Astrocyte (in vitro differentiated cells and primary cell): ENCODE results near the gene SERPINB3. TPM values are rescaled to one million over a fixed set of nuclear protein-coding genes. Genes with fewer than 3 reads are reported as not detected.
A peak's percentile ranks its signal among the peaks of the same experiment; 100 is the strongest.

Experiments
- DNase-seq: peaks from one replicate; pipeline ENCODE4 v3.0.0-alpha.2; 2010; ENCODE audit warnings: low read depth
- FAIRE-seq: peaks from 2 replicates; lab custom pipeline; 2011; peaks lifted over from hg19 to GRCh38; lab: Jason Lieb, UNC
- H2AFZ ChIP-seq: 2 replicates; pipeline ENCODE4 v1.6.0; 2012; ENCODE audit warnings: low read depth, low read length, inconsistent platforms
- H3K27ac ChIP-seq: 2 replicates; pipeline ENCODE4 v1.5.1; 2011; ENCODE audit warnings: low read depth, low read length, inconsistent platforms
- H3K27me3 ChIP-seq: 2 replicates; pipeline ENCODE4 v1.6.0; 2011; ENCODE audit warnings: low read length, inconsistent platforms; ENCODE audit not compliant: insufficient read depth
- H3K36me3 ChIP-seq: 2 replicates; pipeline ENCODE4 v1.5.1; 2011; ENCODE audit warnings: low read length, inconsistent platforms; ENCODE audit not compliant: insufficient read depth
- H3K4me1 ChIP-seq: 2 replicates; pipeline ENCODE4 v1.5.1; 2011; ENCODE audit warnings: low read length, inconsistent platforms; ENCODE audit not compliant: insufficient read depth
- H3K4me2 ChIP-seq: 2 replicates; pipeline ENCODE4 v1.6.0; 2012; ENCODE audit warnings: low read length, inconsistent platforms
- H3K4me3 ChIP-seq: 2 replicates; pipeline ENCODE4 v1.5.1; 2011; ENCODE audit warnings: low read depth, mild to moderate bottlenecking, low read length, inconsistent platforms; ENCODE audit not compliant: insufficient read depth
- H3K79me2 ChIP-seq: 2 replicates; pipeline ENCODE4 v1.6.0; 2012; ENCODE audit warnings: mild to moderate bottlenecking, low read length, inconsistent platforms; ENCODE audit not compliant: insufficient read depth
- H3K9ac ChIP-seq: 2 replicates; pipeline ENCODE4 v1.6.0; 2012; ENCODE audit warnings: mild to moderate bottlenecking, low read length, inconsistent platforms
- H3K9me3 ChIP-seq: 2 replicates; pipeline ENCODE4 v1.5.1; 2012; ENCODE audit warnings: low read depth, mild to moderate bottlenecking, low read length, inconsistent platforms; ENCODE audit not compliant: insufficient read depth
- H4K20me1 ChIP-seq: 2 replicates; pipeline ENCODE4 v1.6.0; 2012; ENCODE audit warnings: low read length, inconsistent platforms; ENCODE audit not compliant: insufficient read depth
- H3K27ac Mint-ChIP-seq: one replicate; pipeline ENCODE4 v1.8.0; 2021; ENCODE audit warnings: mild to moderate bottlenecking, mixed read lengths; ENCODE audit not compliant: unreplicated experiment
- H3K27me3 Mint-ChIP-seq: one replicate; pipeline ENCODE4 v1.8.0; 2021; ENCODE audit warnings: low read depth, mixed read lengths; ENCODE audit not compliant: unreplicated experiment
- H3K36me3 Mint-ChIP-seq: one replicate; pipeline ENCODE4 v1.8.0; 2021; ENCODE audit warnings: low read depth, mixed read lengths; ENCODE audit not compliant: unreplicated experiment
- H3K4me1 Mint-ChIP-seq: one replicate; pipeline ENCODE4 v1.8.0; 2021; ENCODE audit warnings: low read depth, mixed read lengths; ENCODE audit not compliant: unreplicated experiment
- H3K4me3 Mint-ChIP-seq: one replicate; pipeline ENCODE4 v1.8.0; 2021; ENCODE audit warnings: mild to moderate bottlenecking, moderate library complexity, mixed read lengths; ENCODE audit not compliant: unreplicated experiment
- H3K9me3 Mint-ChIP-seq: one replicate; pipeline ENCODE4 v1.8.0; 2021; ENCODE audit warnings: mild to moderate bottlenecking, mixed read lengths; ENCODE audit not compliant: unreplicated experiment
- CTCF ChIP-seq: IDR thresholded peaks from 2 replicates; pipeline ENCODE4 v1.5.1; 2011; ENCODE audit warnings: low read depth, mild to moderate bottlenecking, inconsistent platforms, low read length, moderate library complexity; ENCODE audit not compliant: insufficient read depth
- EZH2 ChIP-seq: IDR thresholded peaks from 2 replicates; pipeline ENCODE4 v1.6.1; 2012; ENCODE audit warnings: mild to moderate bottlenecking, low read length, inconsistent platforms; ENCODE audit not compliant: insufficient read depth
- total RNA-seq: library from RNA; stranded (reverse); gene quantifications from 2 replicates; pipeline ENCODE4 v1.2.1, GENCODE V29; 2021

Gene SERPINB3
- total RNA-seq, 1 donor from 2014 or later, result not detected

- no peaks in the 10 kb centered on the region for H3K36me3 Mint-ChIP-seq
- no peak overlapping the region for H2AFZ ChIP-seq
- H3K4me3 ChIP-seq, result no peak overlapping the region
- H4K20me1 ChIP-seq, result no peaks in the 10 kb centered on the region
- H3K27ac Mint-ChIP-seq, result no peak overlapping the region
- H3K27me3 ChIP-seq, result no peaks in the 10 kb centered on the region
- no peak overlapping the region for H3K9ac ChIP-seq
- no peak for TF ChIP-seq CTCF
- TF ChIP-seq EZH2, result no peak
- peaks cover 2% of the 10 kb centered on the region for H3K9me3 Mint-ChIP-seq
- DNase-seq (no peak), FAIRE-seq (no peak)
- H3K4me3 Mint-ChIP-seq, result no peak overlapping the region
- H3K36me3 ChIP-seq, result no peaks in the 10 kb centered on the region
- no peaks in the 10 kb centered on the region for H3K79me2 ChIP-seq
- no peaks in the 10 kb centered on the region for H3K4me1 Mint-ChIP-seq
- H3K27me3 Mint-ChIP-seq, result no peaks in the 10 kb centered on the region
- no peak overlapping the region for H3K4me2 ChIP-seq
- H3K4me1 ChIP-seq, result no peaks in the 10 kb centered on the region
- H3K9me3 ChIP-seq, result no peaks in the 10 kb centered on the region
- H3K27ac ChIP-seq, result no peak overlapping the region
These were observed 43.8 kb downstream of the SERPINB3 start for GRCh38 chr18:63617915-63618234.

DNA sequence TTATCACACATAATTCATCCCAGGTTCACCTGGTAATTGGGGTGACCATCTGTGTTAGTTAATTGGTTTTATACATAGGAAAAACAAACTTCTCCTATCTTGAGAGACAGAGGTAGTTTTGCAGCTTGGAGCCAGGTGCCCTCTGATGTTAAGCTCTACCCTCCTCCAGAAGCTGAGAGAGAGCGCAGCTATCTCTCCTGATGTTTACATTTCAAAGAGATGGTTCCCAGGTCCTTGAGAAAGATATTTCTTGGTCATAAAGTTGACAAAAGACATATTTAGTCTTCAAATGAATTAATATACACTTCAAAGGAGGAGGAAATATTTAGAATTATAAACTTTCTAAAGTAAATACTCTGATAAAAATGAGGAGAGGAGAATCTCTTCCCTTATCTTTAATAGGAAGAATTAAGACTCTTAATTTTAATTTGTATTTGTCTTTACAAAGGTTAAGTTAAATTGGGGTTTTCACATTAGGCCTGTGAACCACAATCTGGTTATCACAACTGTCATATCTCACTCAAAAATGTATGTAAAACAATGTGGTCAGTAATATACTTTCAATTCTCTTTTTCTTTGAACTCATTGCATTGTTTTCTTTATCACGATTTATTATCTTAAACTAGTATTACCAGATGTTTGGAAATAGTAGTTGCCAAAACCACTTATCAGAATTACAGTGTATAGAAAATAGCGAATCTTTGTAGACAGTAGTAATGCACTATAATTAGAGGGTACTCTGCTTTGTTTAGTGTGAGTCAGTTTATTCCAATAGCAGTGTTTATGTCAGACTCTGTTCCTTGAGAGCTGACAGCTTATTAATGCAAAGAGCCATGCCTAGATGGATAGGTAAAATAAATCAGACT lies 44.4 kb downstream of the SERPINB3 start:
- H4K20me1 ChIP-seq, result no peaks in the 10 kb centered on the region
- Mint-ChIP-seq H3K27ac (no peak overlapping the region), H3K9me3 (peaks cover 2% of the 10 kb centered on the region), H3K36me3 (no peaks in the 10 kb centered on the region), H3K27me3 (no peaks in the 10 kb centered on the region), H3K4me1 (no peaks in the 10 kb centered on the region), H3K4me3 (no peak overlapping the region)
- FAIRE-seq (peak; percentile 34), DNase-seq (no peak)
- H3K27me3 ChIP-seq, result no peaks in the 10 kb centered on the region
- H3K9me3 ChIP-seq, result no peaks in the 10 kb centered on the region
- no peaks in the 10 kb centered on the region for H3K79me2 ChIP-seq
- H3K4me2 ChIP-seq, result no peak overlapping the region
- H2AFZ ChIP-seq, result no peak overlapping the region
- H3K4me3 ChIP-seq, result no peak overlapping the region
- H3K4me1 ChIP-seq, result no peaks in the 10 kb centered on the region
- H3K9ac ChIP-seq, result no peak overlapping the region
- no peak for TF ChIP-seq EZH2
- TF ChIP-seq CTCF, result no peak
- no peak overlapping the region for H3K27ac ChIP-seq
- H3K36me3 ChIP-seq, result no peaks in the 10 kb centered on the region

DNA sequence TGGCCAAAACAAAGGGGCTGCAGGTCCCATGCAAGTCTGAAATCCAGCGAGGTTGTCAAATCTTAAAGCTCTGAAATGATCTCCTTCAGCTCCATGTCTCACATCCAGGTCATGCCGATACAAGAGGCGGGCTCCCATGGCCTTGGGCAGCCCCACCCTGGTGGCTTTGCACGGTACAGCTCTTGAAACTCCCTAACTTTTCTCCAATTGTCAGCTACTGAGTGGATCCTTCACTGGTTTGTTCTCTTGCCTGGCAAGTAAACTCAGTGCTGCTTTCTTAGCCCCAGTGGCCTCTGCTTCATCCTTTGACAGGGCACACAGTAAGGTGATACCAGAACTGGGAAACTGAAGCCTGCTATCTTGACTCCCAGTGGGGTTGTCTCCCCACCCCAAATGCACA lies 48.3 kb downstream of the SERPINB3 start:
- Histone ChIP-seq H3K4me2 (no peak overlapping the region), H3K27me3 (no peaks in the 10 kb centered on the region), H3K9ac (no peak overlapping the region), H4K20me1 (no peaks in the 10 kb centered on the region), H3K4me1 (no peaks in the 10 kb centered on the region), H3K9me3 (no peaks in the 10 kb centered on the region), H3K79me2 (no peaks in the 10 kb centered on the region), H3K36me3 (no peaks in the 10 kb centered on the region), H2AFZ (no peak overlapping the region), H3K4me3 (no peak overlapping the region), H3K27ac (no peak overlapping the region)
- Mint-ChIP-seq H3K27ac (no peak overlapping the region), H3K4me3 (no peak overlapping the region), H3K9me3 (no peaks in the 10 kb centered on the region), H3K36me3 (no peaks in the 10 kb centered on the region), H3K27me3 (no peaks in the 10 kb centered on the region), H3K4me1 (no peaks in the 10 kb centered on the region)
- no peak for TF ChIP-seq EZH2
- no peak for TF ChIP-seq CTCF
- DNase-seq (no peak), FAIRE-seq (no peak)
